ENCODE data around the gene RAB3IL1. TPM values are rescaled to one million over a fixed set of nuclear protein-coding genes. Genes with fewer than 3 reads are reported as not detected.
"Not testable (repeated sequence)": the region's sequence is repeated elsewhere in the genome, so short reads cannot be mapped to it uniquely, and the experiment has no call there.

The RAB3IL1 gene, protein sequence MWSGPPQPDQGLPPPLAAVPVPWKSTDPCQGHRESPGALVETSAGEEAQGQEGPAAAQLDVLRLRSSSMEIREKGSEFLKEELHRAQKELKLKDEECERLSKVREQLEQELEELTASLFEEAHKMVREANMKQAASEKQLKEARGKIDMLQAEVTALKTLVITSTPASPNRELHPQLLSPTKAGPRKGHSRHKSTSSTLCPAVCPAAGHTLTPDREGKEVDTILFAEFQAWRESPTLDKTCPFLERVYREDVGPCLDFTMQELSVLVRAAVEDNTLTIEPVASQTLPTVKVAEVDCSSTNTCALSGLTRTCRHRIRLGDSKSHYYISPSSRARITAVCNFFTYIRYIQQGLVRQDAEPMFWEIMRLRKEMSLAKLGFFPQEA
- polyA plus RNA-seq (2013, experiment 1 of 2) = 10.9 TPM
- polyA plus RNA-seq (2013, experiment 2 of 2) = 10.4 TPM

- peaks cover 25% of the 10 kb centered on the region for H3K4me1 ChIP-seq (ENCODE audit: control insufficient read depth, insufficient read depth, low read depth, low read length)
- H2BK5ac ChIP-seq (ENCODE audit: low read depth, low read length, poor library complexity, severe bottlenecking) = no peak within 1 kb of the TSS
- peak within 1 kb of the TSS; percentile 71 for H2BK120ac ChIP-seq (ENCODE audit: low read depth, low read length)
- H3K9ac ChIP-seq (ENCODE audit: low read length) = peak within 1 kb of the TSS; percentile 81
- peak within 1 kb of the TSS; percentile 42 for H2AFZ ChIP-seq (ENCODE audit: low read depth, low read length)
- peak within 1 kb of the TSS; percentile 60 for H4K91ac ChIP-seq (ENCODE audit: low read length)
- H2BK15ac ChIP-seq (ENCODE audit: low read depth, poor library complexity, severe bottlenecking) = peak within 1 kb of the TSS; percentile 100
- H2BK12ac ChIP-seq (ENCODE audit: low read length in 2 of 2) = peak within 1 kb of the TSS in 1 of 2 experiments; percentile 74
- peak within 1 kb of the TSS in 1 of 2 experiments; percentile 26 for H3K4ac ChIP-seq (ENCODE audit: low read depth in 1 of 2, low read length in 2 of 2)
- peak within 1 kb of the TSS; percentile 16 to 93 for H3K18ac ChIP-seq (ENCODE audit: low read depth in 1 of 2, low read length in 2 of 2)
- no peak within 1 kb of the TSS for H3K27ac ChIP-seq (ENCODE audit: low read length, poor library complexity, severe bottlenecking)
- H3K79me1 ChIP-seq (replicated peaks; ENCODE audit: low read length, poor library complexity, severe bottlenecking) = no peaks in the 10 kb centered on the region
- peak within 1 kb of the TSS; percentile 62 to 83 for H3K4me3 ChIP-seq (ENCODE audit: insufficient read depth in 1 of 2, low read depth in 1 of 2, low read length in 2 of 2)
- H3K4me2 ChIP-seq (ENCODE audit: low read length, poor library complexity, severe bottlenecking) = peak within 1 kb of the TSS; percentile 83
- peak within 1 kb of the TSS in 1 of 2 experiments; percentile 69 for H3K14ac ChIP-seq (ENCODE audit: low read length in 2 of 2)
- peak within 1 kb of the TSS in 1 of 2 experiments; percentile 77 for H3K23ac ChIP-seq (ENCODE audit: low read length in 2 of 2)
- no peaks in the 10 kb centered on the region for H3K9me3 ChIP-seq (ENCODE audit: control insufficient read depth, low read length)
- H3K36me3 ChIP-seq (ENCODE audit: control insufficient read depth in 1 of 2, insufficient read depth in 2 of 2, low read depth in 1 of 2, low read length in 2 of 2) = no peaks in the 10 kb centered on the region
- no peak within 1 kb of the TSS for H2AK5ac ChIP-seq (ENCODE audit: low read length, severe bottlenecking)
- peak within 1 kb of the TSS; percentile 89 for H4K8ac ChIP-seq (ENCODE audit: low read length)
- DNase-seq = peak; percentile 40
- H3K27me3 ChIP-seq (ENCODE audit: control insufficient read depth in 1 of 2, insufficient read depth in 1 of 2, low read length in 2 of 2) = peaks cover 0 to 53% of the 10 kb centered on the region in 2 experiments
- 5% methylated on average over 46 of the region's 74 CpGs for WGBS
These were observed at the start of gene RAB3IL1 for GRCh38 chr11:61917334-61918109. RAB3IL1 (minus strand) TSS chr11:61917566; CDS start chr11:61917367, 199 bp downstream.

GRCh38 chr11:61966734-61967115, 49.4 kb upstream of the RAB3IL1 start:
- Histone ChIP-seq H3K4me3 (ENCODE audit: insufficient read depth in 1 of 2, low read depth in 1 of 2, low read length in 2 of 2) (peak overlapping the region; percentile 86 to 90), H3K27ac (ENCODE audit: low read length, poor library complexity, severe bottlenecking) (peak overlapping the region; percentile 79), H2BK12ac (ENCODE audit: low read length in 2 of 2) (no peak overlapping the region), H3K9ac (ENCODE audit: low read length) (peak overlapping the region; percentile 99), H2AFZ (ENCODE audit: low read depth, low read length) (no peak overlapping the region), H4K91ac (ENCODE audit: low read length) (no peak overlapping the region), H2BK5ac (ENCODE audit: low read depth, low read length, poor library complexity, severe bottlenecking) (no peak overlapping the region), H2BK15ac (ENCODE audit: low read depth, poor library complexity, severe bottlenecking) (no peak overlapping the region), H3K79me1 (replicated peaks; ENCODE audit: low read length, poor library complexity, severe bottlenecking) (peaks cover 8% of the 10 kb centered on the region), H3K4me2 (ENCODE audit: low read length, poor library complexity, severe bottlenecking) (peak overlapping the region; percentile 64), H3K23ac (ENCODE audit: low read length in 2 of 2) (no peak overlapping the region), H2AK5ac (ENCODE audit: low read length, severe bottlenecking) (no peak overlapping the region), H4K8ac (ENCODE audit: low read length) (peak overlapping the region; percentile 9), H3K4ac (ENCODE audit: low read depth in 1 of 2, low read length in 2 of 2) (peak overlapping the region; percentile 32 to 41), H3K18ac (ENCODE audit: low read depth in 1 of 2, low read length in 2 of 2) (peak overlapping the region; percentile 57 to 87), H2BK120ac (ENCODE audit: low read depth, low read length) (no peak overlapping the region), H3K4me1 (ENCODE audit: control insufficient read depth, insufficient read depth, low read depth, low read length) (peaks cover 32% of the 10 kb centered on the region), H3K36me3 (ENCODE audit: control insufficient read depth in 1 of 2, insufficient read depth in 2 of 2, low read depth in 1 of 2, low read length in 2 of 2) (peaks cover 15 to 35% of the 10 kb centered on the region in 2 experiments), H3K14ac (ENCODE audit: low read length in 2 of 2) (peak overlapping the region in 1 of 2 experiments; percentile 91), H3K27me3 (ENCODE audit: control insufficient read depth in 1 of 2, insufficient read depth in 1 of 2, low read length in 2 of 2) (no peaks in the 10 kb centered on the region), H3K9me3 (ENCODE audit: control insufficient read depth, low read length) (no peaks in the 10 kb centered on the region)
- WGBS = 1% methylated on average over 13 of the region's 13 CpGs
- DNase-seq = no peak

DNA sequence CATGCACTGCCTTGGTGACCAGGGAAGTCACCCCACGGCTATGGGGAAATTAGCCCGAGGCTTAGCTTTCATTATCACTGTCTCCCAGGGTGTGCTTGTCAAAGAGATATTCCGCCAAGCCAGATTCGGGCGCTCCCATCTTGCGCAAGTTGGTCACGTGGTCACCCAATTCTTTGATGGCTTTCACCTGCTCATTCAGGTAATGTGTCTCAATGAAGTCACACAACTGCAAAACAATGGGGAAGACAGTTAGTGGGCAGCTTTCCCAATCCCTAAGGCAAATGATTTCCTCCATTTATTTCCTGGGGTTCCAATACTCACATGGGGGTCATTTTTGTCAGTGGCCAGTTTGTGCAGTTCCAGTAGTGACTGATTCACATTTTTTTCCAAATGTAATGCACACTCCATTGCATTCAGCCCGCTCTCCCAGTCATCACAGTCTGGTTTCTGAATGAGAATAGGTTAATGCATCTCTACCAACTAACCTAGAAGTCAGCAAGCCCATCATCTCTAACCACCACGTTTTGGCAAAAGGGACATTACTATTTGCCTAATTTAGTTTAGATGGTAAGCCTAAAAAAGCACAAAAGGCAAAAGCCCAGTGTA, 47.4 kb upstream of the RAB3IL1 start:
- H3K14ac ChIP-seq (ENCODE audit: low read length in 2 of 2); H3K79me1 ChIP-seq (replicated peaks; ENCODE audit: low read length, poor library complexity, severe bottlenecking): not testable (repeated sequence)

More for the DNA sequence above, 47.4 kb upstream of the RAB3IL1 start:
- not testable (repeated sequence) for H3K9me3 ChIP-seq (ENCODE audit: control insufficient read depth, low read length); H3K18ac ChIP-seq (ENCODE audit: low read depth in 1 of 2, low read length in 2 of 2); H3K27me3 ChIP-seq (ENCODE audit: control insufficient read depth in 1 of 2, insufficient read depth in 1 of 2, low read length in 2 of 2); H3K27ac ChIP-seq (ENCODE audit: low read length, poor library complexity, severe bottlenecking); H2AFZ ChIP-seq (ENCODE audit: low read depth, low read length); H2BK15ac ChIP-seq (ENCODE audit: low read depth, poor library complexity, severe bottlenecking); H3K23ac ChIP-seq (ENCODE audit: low read length in 2 of 2); H2BK120ac ChIP-seq (ENCODE audit: low read depth, low read length); H4K91ac ChIP-seq (ENCODE audit: low read length); H2BK5ac ChIP-seq (ENCODE audit: low read depth, low read length, poor library complexity, severe bottlenecking); H2AK5ac ChIP-seq (ENCODE audit: low read length, severe bottlenecking); H2BK12ac ChIP-seq (ENCODE audit: low read length in 2 of 2); DNase-seq; H4K8ac ChIP-seq (ENCODE audit: low read length); H3K4ac ChIP-seq (ENCODE audit: low read depth in 1 of 2, low read length in 2 of 2)
- Histone ChIP-seq H3K9ac (ENCODE audit: low read length) (peak overlapping the region; percentile 99), H3K36me3 (ENCODE audit: control insufficient read depth in 1 of 2, insufficient read depth in 2 of 2, low read depth in 1 of 2, low read length in 2 of 2) (peaks cover 15 to 40% of the 10 kb centered on the region in 2 experiments), H3K4me1 (ENCODE audit: control insufficient read depth, insufficient read depth, low read depth, low read length) (peaks cover 29% of the 10 kb centered on the region), H3K4me3 (ENCODE audit: insufficient read depth in 1 of 2, low read depth in 1 of 2, low read length in 2 of 2) (peak overlapping the region in 1 of 2 experiments; percentile 90), H3K4me2 (ENCODE audit: low read length, poor library complexity, severe bottlenecking) (peak overlapping the region; percentile 27)
- 95% methylated on average over 9 of the region's 9 CpGs for WGBS

Measured in mesenchymal stem cell (in vitro differentiated cells and primary cell).